GM18951 (cell line): ENCODE data around the gene TMEM184A.

Source experiments
- POLR2A ChIP-seq: IDR thresholded peaks from 4 replicates; pipeline ENCODE4 v1.6.1; 2011; ENCODE audit warnings: mild to moderate bottlenecking; ENCODE audit not compliant: insufficient read length, insufficient read depth; ENCODE audit errors: extremely low read depth
- in situ Hi-C: fragments of 300-500 bp; cut with MboI; formaldehyde crosslinking; loops from one replicate; pipeline ENCODE4 v1.12.0; 2022; ENCODE audit warnings: low sequenced_read_pairs, mixed read lengths, inconsistent platforms; ENCODE audit not compliant: unreplicated experiment

The TMEM184A gene

DNA sequence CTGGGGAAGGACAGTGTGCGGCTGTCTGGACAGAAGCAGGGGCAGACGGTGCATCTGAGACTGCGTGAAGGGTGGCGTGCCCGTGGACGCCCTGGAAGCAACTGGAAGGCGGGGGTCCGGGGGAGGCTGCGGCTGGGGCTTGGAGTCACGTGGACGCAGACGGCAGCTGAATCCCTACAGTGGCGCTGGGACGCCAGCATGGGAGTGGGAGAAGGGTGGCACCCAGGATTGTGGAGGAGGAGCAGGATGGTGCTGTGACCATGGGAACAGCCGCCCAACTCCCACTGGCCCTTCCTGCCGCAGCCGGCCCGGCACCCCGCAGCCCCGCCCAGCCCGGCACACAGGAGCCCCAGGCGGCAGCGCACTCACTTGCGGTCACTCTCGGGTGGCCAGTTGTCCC is 61.6 kb downstream of the TMEM184A start:
- no peak for TF ChIP-seq POLR2A
- in situ Hi-C loops = no loop called here

DNA sequence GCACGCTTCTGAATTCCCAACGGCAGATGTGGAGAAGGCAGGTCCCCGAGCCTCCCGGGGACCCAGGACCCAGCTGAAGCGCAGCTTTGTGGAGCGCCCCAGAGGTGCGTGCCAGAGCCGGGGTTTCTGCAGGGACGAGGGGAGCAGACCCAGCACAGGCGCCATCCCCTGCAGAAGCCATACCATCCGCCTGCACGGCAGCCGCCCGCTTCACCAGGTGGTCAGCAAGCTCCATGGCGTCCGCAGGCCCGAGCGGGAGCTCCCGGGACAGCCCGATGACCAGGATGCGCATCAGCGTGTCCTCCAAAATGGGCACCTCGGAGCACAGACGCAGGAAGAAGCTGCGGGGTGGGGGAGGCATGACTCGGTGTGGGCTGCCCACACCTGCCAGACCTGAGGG is 62.4 kb downstream of the TMEM184A start:
- in situ Hi-C loops = no loop called here
- no peak for TF ChIP-seq POLR2A

GRCh38 chr7:1493129-1493528 is 62.9 kb downstream of the TMEM184A start:
- no peak for TF ChIP-seq POLR2A
- in situ Hi-C loops = no loop called here

- in situ Hi-C loops = no loop called here
- no peak for TF ChIP-seq POLR2A
These were observed 63.4 kb downstream of the TMEM184A start for GRCh38 chr7:1492640-1493039.
